SH-SY5Y (cell line): ENCODE results near the gene MET.

Source experiments
- GATA2 ChIP-seq: IDR thresholded peaks from 2 replicates; pipeline ENCODE4 v1.6.1; 2011; ENCODE audit warnings: mild to moderate bottlenecking, low read depth, low read length
- GATA3 ChIP-seq: IDR thresholded peaks from 2 replicates; pipeline ENCODE4 v1.6.1; 2011; ENCODE audit warnings: low read depth, mild to moderate bottlenecking, low read length, moderate library complexity

GRCh38 chr7:116769546-116769945 is 97.5 kb downstream of the MET start:
- TF ChIP-seq GATA2 (no peak), GATA3 (no peak)
